Nephron progenitor cell (in vitro differentiated cells): ENCODE results near the gene ZFHX3.

Experiments used
- DNase-seq: peaks from one replicate; pipeline ENCODE4 v3.0.0; 2021
- H3K27ac Mint-ChIP-seq: 2 replicates; pipeline ENCODE4 v1.8.0; 2021; ENCODE audit warnings: mild to moderate bottlenecking, moderate library complexity, mixed read lengths
- H3K27me3 Mint-ChIP-seq: 2 replicates; pipeline ENCODE4 v1.8.0; 2021; ENCODE audit warnings: mild to moderate bottlenecking, low read depth, mixed read lengths; ENCODE audit not compliant: poor library complexity
- H3K36me3 Mint-ChIP-seq: 2 replicates; pipeline ENCODE4 v1.8.0; 2021; ENCODE audit warnings: low read depth, mixed read lengths
- H3K4me1 Mint-ChIP-seq: 2 replicates; pipeline ENCODE4 v1.8.0; 2021; ENCODE audit warnings: mixed read lengths
- H3K4me3 Mint-ChIP-seq: 2 replicates; pipeline ENCODE4 v1.8.0; 2021; ENCODE audit warnings: mild to moderate bottlenecking, moderate library complexity, mixed read lengths
- H3K9me3 Mint-ChIP-seq: 2 replicates; pipeline ENCODE4 v1.8.0; 2021; ENCODE audit warnings: mild to moderate bottlenecking, moderate library complexity, mixed read lengths
- TF ChIP-seq, protein P1 (sequence below): fragments of 200-600 bp; sonication (generic); IDR thresholded peaks from 2 replicates; pipeline ENCODE4 v1.5.0; 2021; ENCODE audit warnings: antibody characterized with exemption

Gene ZFHX3

DNA sequence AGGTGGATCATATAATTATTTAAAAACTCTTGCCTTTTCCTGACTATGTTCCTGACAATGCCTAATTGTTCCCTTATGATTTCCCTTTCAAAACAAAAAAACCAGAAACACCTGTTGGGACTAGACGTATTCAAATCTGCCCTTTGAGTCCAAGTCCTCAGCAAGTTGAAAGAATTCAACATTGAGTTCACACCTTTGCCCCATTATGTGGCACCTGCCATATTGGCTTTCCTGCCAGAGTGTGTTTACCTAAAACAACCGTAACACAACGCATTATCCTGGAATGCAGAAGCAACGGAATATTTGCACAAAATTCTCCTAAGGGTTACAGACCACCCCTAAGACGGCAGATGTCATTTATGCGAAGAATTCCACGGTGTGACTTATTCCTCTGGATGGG lies 105.9 kb downstream of the ZFHX3 start:
- Mint-ChIP-seq H3K4me3 (no peak overlapping the region), H3K4me1 (peaks cover 58% of the 10 kb centered on the region), H3K36me3 (peaks cover 30% of the 10 kb centered on the region), H3K9me3 (no peaks in the 10 kb centered on the region), H3K27ac (no peak overlapping the region), H3K27me3 (peaks cover 3% of the 10 kb centered on the region)
- no peak for DNase-seq
- TF ChIP-seq, protein P1, sequence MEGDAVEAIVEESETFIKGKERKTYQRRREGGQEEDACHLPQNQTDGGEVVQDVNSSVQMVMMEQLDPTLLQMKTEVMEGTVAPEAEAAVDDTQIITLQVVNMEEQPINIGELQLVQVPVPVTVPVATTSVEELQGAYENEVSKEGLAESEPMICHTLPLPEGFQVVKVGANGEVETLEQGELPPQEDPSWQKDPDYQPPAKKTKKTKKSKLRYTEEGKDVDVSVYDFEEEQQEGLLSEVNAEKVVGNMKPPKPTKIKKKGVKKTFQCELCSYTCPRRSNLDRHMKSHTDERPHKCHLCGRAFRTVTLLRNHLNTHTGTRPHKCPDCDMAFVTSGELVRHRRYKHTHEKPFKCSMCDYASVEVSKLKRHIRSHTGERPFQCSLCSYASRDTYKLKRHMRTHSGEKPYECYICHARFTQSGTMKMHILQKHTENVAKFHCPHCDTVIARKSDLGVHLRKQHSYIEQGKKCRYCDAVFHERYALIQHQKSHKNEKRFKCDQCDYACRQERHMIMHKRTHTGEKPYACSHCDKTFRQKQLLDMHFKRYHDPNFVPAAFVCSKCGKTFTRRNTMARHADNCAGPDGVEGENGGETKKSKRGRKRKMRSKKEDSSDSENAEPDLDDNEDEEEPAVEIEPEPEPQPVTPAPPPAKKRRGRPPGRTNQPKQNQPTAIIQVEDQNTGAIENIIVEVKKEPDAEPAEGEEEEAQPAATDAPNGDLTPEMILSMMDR = no peak

DNA sequence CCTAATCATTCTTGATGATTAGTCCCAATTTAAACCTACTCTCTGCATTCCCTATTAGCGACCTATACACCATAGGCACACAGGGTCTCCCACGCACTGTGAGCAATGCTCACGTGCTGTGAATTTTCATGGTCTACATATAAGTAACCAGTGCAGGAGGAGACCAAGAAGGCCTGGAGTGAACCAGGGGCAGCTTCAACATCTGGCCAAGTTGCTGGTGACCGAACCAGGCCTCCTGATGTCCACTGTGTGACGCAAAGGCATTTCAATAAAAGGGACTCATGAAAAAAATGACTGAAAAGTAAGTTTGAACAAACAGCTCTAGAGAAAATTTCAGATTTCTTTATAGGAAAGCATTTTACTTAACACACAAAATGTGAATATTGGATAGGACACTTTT lies 107.0 kb downstream of the ZFHX3 start:
- Mint-ChIP-seq H3K4me3 (no peak overlapping the region), H3K4me1 (peaks cover 58% of the 10 kb centered on the region), H3K9me3 (no peaks in the 10 kb centered on the region), H3K27ac (peak overlapping the region; percentile 32), H3K27me3 (no peaks in the 10 kb centered on the region), H3K36me3 (peaks cover 30% of the 10 kb centered on the region)
- TF ChIP-seq, protein P1 = no peak
- no peak for DNase-seq

GRCh38 chr16:72939247-72939646 lies 108.7 kb downstream of the ZFHX3 start:
- Mint-ChIP-seq H3K36me3 (peaks cover 26% of the 10 kb centered on the region), H3K4me3 (no peak overlapping the region), H3K9me3 (no peaks in the 10 kb centered on the region), H3K27ac (no peak overlapping the region), H3K4me1 (peaks cover 59% of the 10 kb centered on the region), H3K27me3 (no peaks in the 10 kb centered on the region)
- no peak for DNase-seq
- TF ChIP-seq, protein P1 = no peak

DNA sequence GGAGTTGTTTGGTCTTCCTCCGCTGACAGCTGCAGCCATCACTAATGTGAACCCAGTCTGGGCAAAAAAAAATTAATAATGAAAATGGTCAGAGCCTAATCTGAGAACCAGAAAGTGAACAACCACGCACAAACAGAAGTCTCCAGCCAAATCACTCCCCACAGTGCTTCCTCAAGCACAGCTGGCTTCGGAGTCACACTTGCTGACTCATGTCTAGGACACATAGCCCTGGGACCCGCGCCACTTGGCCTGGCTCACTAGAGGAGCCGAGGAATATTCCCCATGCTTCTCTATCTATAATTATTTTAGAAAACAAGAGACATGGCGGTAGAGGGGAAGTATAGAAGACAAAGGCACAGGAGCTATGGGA lies 109.1 kb downstream of the ZFHX3 start:
- TF ChIP-seq, protein P1 = no peak
- H3K27ac Mint-ChIP-seq = peak overlapping the region; percentile 97
- no peaks in the 10 kb centered on the region for H3K9me3 Mint-ChIP-seq
- no peaks in the 10 kb centered on the region for H3K27me3 Mint-ChIP-seq
- H3K36me3 Mint-ChIP-seq = peaks cover 22% of the 10 kb centered on the region
- DNase-seq = no peak
- peaks cover 59% of the 10 kb centered on the region for H3K4me1 Mint-ChIP-seq
- no peak overlapping the region for H3K4me3 Mint-ChIP-seq

GRCh38 chr16:72937916-72938794 lies 109.8 kb downstream of the ZFHX3 start:
- Mint-ChIP-seq H3K27ac (peak overlapping the region; percentile 97), H3K36me3 (peaks cover 19% of the 10 kb centered on the region), H3K4me1 (peaks cover 64% of the 10 kb centered on the region), H3K27me3 (no peaks in the 10 kb centered on the region), H3K9me3 (no peaks in the 10 kb centered on the region), H3K4me3 (no peak overlapping the region)
- TF ChIP-seq, protein P1 = no peak
- no peak for DNase-seq

DNA sequence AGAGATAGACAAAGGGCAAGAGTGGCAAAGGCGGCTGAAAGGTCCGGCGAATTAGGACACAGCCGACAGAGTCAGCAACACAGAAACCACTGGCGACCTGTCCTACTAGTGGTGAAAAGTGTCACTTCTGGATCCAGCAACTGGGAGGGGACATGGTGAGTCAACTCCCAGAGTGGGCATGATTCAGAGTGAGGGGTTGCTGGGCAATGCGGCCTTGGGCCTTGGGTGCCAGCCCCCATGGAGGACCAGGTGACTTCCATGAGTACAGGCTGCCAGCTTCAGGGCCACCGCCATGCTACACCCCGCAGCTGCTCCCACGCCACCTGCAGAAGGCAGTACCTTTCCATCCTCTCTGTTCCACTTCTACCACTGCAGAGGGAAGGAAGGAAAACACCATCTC lies 110.6 kb downstream of the ZFHX3 start:
- TF ChIP-seq, protein P1 = no peak
- Mint-ChIP-seq H3K27ac (no peak overlapping the region), H3K27me3 (no peaks in the 10 kb centered on the region), H3K4me1 (peaks cover 71% of the 10 kb centered on the region), H3K4me3 (no peak overlapping the region), H3K36me3 (peaks cover 16% of the 10 kb centered on the region), H3K9me3 (no peaks in the 10 kb centered on the region)
- no peak for DNase-seq
